HL-60 (cell line): Measurements from ENCODE around the gene GMFB.

Experiments
- GABPA ChIP-seq: IDR thresholded peaks from 2 replicates; pipeline ENCODE4 v1.6.1; 2012; ENCODE audit warnings: low read depth
- POLR2AphosphoS5 ChIP-seq: IDR thresholded peaks from 2 replicates; pipeline ENCODE4 v1.6.1; 2012; ENCODE audit warnings: low read depth
- TF ChIP-seq, protein P1 (sequence below): IDR thresholded peaks from one replicate; pipeline ENCODE4 v1.5.1; 2011; ENCODE audit warnings: low read length, control low read depth, inconsistent platforms; ENCODE audit not compliant: insufficient read depth
- TF ChIP-seq, protein P2 (sequence below): IDR thresholded peaks from 2 replicates; pipeline ENCODE4 v1.6.1; 2012; ENCODE audit warnings: low read depth; ENCODE audit not compliant: insufficient replicate concordance

DNA sequence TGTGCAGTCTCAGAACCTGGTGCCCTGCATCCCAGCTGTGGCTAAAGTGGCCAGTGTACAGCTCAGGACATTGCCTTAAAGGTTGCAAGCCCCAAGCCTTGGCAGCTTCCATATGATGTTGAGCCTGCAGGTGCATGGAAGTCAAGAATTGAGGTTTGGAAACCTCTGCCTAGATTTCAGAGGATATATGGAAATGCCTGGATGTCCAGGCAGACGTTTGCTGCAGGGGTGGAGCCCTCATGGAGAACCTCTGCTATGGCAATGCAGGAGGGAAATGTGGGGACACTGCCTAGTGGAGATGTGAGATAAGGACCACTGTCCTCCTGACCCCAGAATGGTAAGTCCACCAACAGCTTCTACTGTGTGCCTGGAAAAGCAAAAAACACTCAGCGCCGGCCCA lies 29.7 kb downstream of the GMFB start:
- TF ChIP-seq, protein P1, sequence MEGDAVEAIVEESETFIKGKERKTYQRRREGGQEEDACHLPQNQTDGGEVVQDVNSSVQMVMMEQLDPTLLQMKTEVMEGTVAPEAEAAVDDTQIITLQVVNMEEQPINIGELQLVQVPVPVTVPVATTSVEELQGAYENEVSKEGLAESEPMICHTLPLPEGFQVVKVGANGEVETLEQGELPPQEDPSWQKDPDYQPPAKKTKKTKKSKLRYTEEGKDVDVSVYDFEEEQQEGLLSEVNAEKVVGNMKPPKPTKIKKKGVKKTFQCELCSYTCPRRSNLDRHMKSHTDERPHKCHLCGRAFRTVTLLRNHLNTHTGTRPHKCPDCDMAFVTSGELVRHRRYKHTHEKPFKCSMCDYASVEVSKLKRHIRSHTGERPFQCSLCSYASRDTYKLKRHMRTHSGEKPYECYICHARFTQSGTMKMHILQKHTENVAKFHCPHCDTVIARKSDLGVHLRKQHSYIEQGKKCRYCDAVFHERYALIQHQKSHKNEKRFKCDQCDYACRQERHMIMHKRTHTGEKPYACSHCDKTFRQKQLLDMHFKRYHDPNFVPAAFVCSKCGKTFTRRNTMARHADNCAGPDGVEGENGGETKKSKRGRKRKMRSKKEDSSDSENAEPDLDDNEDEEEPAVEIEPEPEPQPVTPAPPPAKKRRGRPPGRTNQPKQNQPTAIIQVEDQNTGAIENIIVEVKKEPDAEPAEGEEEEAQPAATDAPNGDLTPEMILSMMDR, result no peak
- no peak for TF ChIP-seq POLR2AphosphoS5
- no peak for TF ChIP-seq GABPA
- TF ChIP-seq, protein P2, sequence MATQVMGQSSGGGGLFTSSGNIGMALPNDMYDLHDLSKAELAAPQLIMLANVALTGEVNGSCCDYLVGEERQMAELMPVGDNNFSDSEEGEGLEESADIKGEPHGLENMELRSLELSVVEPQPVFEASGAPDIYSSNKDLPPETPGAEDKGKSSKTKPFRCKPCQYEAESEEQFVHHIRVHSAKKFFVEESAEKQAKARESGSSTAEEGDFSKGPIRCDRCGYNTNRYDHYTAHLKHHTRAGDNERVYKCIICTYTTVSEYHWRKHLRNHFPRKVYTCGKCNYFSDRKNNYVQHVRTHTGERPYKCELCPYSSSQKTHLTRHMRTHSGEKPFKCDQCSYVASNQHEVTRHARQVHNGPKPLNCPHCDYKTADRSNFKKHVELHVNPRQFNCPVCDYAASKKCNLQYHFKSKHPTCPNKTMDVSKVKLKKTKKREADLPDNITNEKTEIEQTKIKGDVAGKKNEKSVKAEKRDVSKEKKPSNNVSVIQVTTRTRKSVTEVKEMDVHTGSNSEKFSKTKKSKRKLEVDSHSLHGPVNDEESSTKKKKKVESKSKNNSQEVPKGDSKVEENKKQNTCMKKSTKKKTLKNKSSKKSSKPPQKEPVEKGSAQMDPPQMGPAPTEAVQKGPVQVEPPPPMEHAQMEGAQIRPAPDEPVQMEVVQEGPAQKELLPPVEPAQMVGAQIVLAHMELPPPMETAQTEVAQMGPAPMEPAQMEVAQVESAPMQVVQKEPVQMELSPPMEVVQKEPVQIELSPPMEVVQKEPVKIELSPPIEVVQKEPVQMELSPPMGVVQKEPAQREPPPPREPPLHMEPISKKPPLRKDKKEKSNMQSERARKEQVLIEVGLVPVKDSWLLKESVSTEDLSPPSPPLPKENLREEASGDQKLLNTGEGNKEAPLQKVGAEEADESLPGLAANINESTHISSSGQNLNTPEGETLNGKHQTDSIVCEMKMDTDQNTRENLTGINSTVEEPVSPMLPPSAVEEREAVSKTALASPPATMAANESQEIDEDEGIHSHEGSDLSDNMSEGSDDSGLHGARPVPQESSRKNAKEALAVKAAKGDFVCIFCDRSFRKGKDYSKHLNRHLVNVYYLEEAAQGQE, result no peak
